B cell (primary cell): ENCODE measurements around the gene CELF2. TPM values are rescaled to one million over a fixed set of nuclear protein-coding genes. Genes with fewer than 3 reads are reported as not detected.

ENCODE experiments used
- ATAC-seq: fragments of 200-7000 bp; cut with Tn5 transposase; one replicate; pipeline ENCODE4 v1.10.0; 2021; ENCODE audit warnings: low read depth, mild to moderate bottlenecking, moderate number of reproducible peaks, moderate library complexity
- CTCF ChIA-PET: fragments of 350-600 bp; sonication (Branson Sonifier 250); formaldehyde crosslinking; loops from one replicate; lab custom pipeline; 2021; ENCODE audit warnings: antibody characterized with exemption, inconsistent platforms; lab: Charles Lee
- POLR2A ChIA-PET: fragments of 350-600 bp; sonication (Branson Sonifier 250); formaldehyde crosslinking; loops from one replicate; lab custom pipeline; 2021; ENCODE audit warnings: antibody characterized with exemption; lab: Charles Lee
- DNase-seq: peaks from one replicate; pipeline ENCODE4 v3.0.0; 2013
- H2AFZ ChIP-seq: 2 replicates; pipeline ENCODE4 v1.6.1; 2012; ENCODE audit warnings: mild to moderate bottlenecking, low read depth, low read length; ENCODE audit not compliant: insufficient read depth, poor library complexity, severe bottlenecking
- H3K27ac ChIP-seq, 2 donors: 1 replicate in 1 of 2; 2 replicates in 1 of 2; pipeline ENCODE4 v1.5.1; 2012 to 2013; ENCODE audit warnings: low read length in 2 of 2, mild to moderate bottlenecking in 2 of 2, moderate library complexity in 1 of 2
- H3K27me3 ChIP-seq, 4 experiments: fragments of 200-600 bp in 1 of 4; sonication (generic) in 1 of 4; replicated peaks in 1 of 4; 1 replicate in 2 of 4; 2 replicates in 2 of 4; pipeline versions ENCODE4 v1.6.1 to v1.7.0; 2013 to 2016; ENCODE audit warnings: low read length in 3 of 4, mild to moderate bottlenecking in 2 of 4, mixed read lengths in 1 of 4, moderate library complexity in 1 of 4; ENCODE audit not compliant: insufficient read depth in 4 of 4, control insufficient read depth in 3 of 4; ENCODE audit errors: control extremely low read depth in 1 of 4
- H3K36me3 ChIP-seq, 2 experiments: replicated peaks in 1 of 2; 1 replicate in 1 of 2; 2 replicates in 1 of 2; pipeline versions ENCODE4 v1.6.1 to v1.7.1; 2013; ENCODE audit warnings: low read length in 1 of 2; ENCODE audit not compliant: insufficient read depth in 2 of 2, control insufficient read depth in 1 of 2; ENCODE audit errors: control extremely low read depth in 1 of 2, extremely low read depth in 1 of 2
- H3K4me1 ChIP-seq, 2 donors: fragments of 200-600 bp in 1 of 2; sonication (generic) in 1 of 2; 1 replicate in 1 of 2; 2 replicates in 1 of 2; pipeline versions ENCODE4 v1.5.1 to v1.6.1; 2013 to 2017; ENCODE audit warnings: low read length in 2 of 2; ENCODE audit not compliant: control insufficient read depth in 2 of 2, insufficient read depth in 2 of 2
- H3K4me2 ChIP-seq: replicated peaks from 2 replicates; pipeline ENCODE3; 2012; ENCODE audit warnings: mild to moderate bottlenecking, low read depth, low read length; ENCODE audit not compliant: poor library complexity, severe bottlenecking
- H3K4me3 ChIP-seq, 5 experiments: fragments of 200-600 bp in 1 of 5; sonication (generic) in 1 of 5; 1 replicate in 3 of 5; 2 replicates in 2 of 5; pipeline versions ENCODE4 v1.5.1 to v1.7.0; 2011 to 2016; ENCODE audit warnings: low read length in 4 of 5, mild to moderate bottlenecking in 4 of 5, low read depth in 2 of 5, control low read depth in 1 of 5, moderate library complexity in 1 of 5; ENCODE audit not compliant: insufficient read depth in 1 of 5; ENCODE audit errors: control extremely low read depth in 1 of 5, extremely low read depth in 1 of 5
- H3K79me2 ChIP-seq: fragments of 200-600 bp; sonication (generic); one replicate; pipeline ENCODE4 v1.6.0; 2016; ENCODE audit warnings: low read length; ENCODE audit not compliant: control insufficient read depth, insufficient read depth
- H3K9ac ChIP-seq: fragments of 200-600 bp; sonication (generic); 2 replicates; pipeline ENCODE4 v1.6.1; 2017; ENCODE audit warnings: mild to moderate bottlenecking, low read length, moderate library complexity
- H3K9me3 ChIP-seq, 3 donors: one replicate each; pipeline versions ENCODE4 v1.6.1 to v1.7.1; 2013; ENCODE audit warnings: low read length in 2 of 3; ENCODE audit not compliant: control insufficient read depth in 2 of 3, insufficient read depth in 1 of 3; ENCODE audit errors: control extremely low read depth in 1 of 3
- H4K20me1 ChIP-seq: 2 replicates; pipeline ENCODE4 v1.6.0; 2012; ENCODE audit warnings: mild to moderate bottlenecking, low read length; ENCODE audit not compliant: insufficient read depth, control insufficient read depth, poor library complexity, severe bottlenecking
- H3K27ac Mint-ChIP-seq: one replicate; pipeline ENCODE4 v1.8.0; 2021; ENCODE audit warnings: mixed read lengths
- H3K27me3 Mint-ChIP-seq: one replicate; pipeline ENCODE4 v1.8.0; 2021; ENCODE audit warnings: mixed read lengths
- H3K4me1 Mint-ChIP-seq: one replicate; pipeline ENCODE4 v1.8.0; 2021; ENCODE audit warnings: mixed read lengths
- H3K4me3 Mint-ChIP-seq: one replicate; pipeline ENCODE4 v1.8.0; 2021; ENCODE audit warnings: mixed read lengths
- H3K9me3 Mint-ChIP-seq: one replicate; pipeline ENCODE4 v1.8.0; 2022; ENCODE audit warnings: mixed read lengths; ENCODE audit not compliant: insufficient read depth
- CTCF ChIP-seq: fragments of 200-600 bp; IDR thresholded peaks from one replicate; pipeline ENCODE4 v1.8.0; 2022; ENCODE audit warnings: antibody characterized with exemption, mild to moderate bottlenecking
- EZH2 ChIP-seq: IDR thresholded peaks from 2 replicates; pipeline ENCODE4 v1.6.1; 2012; ENCODE audit warnings: borderline replicate concordance, low read depth, mild to moderate bottlenecking, moderate library complexity, low read length; ENCODE audit not compliant: insufficient read depth, poor library complexity, severe bottlenecking
- WGBS: methylation state at CpG from one replicate; pipeline ENCODE4 v1.1.5; 2013; ENCODE audit warnings: missing lambda C conversion rate; ENCODE audit not compliant: insufficient coverage; 5-methylcytosine and 5-hydroxymethylcytosine counted together
- intact Hi-C: fragments of 100-400 bp; cut with micrococcal nuclease; formaldehyde crosslinking; loops from one replicate; pipeline ENCODE4 v1.10.0; 2022
- polyA plus RNA-seq: library from polyadenylated mRNA; depleted of rRNA; stranded (reverse); fragments of >200 nt; gene quantifications from 2 replicates; pipeline ENCODE4 v1.2.3, GENCODE V29; 2012
- total RNA-seq, 2 donors: library from RNA; stranded (reverse); fragments of 120-200 nt in 1 of 2; gene quantifications; 1 replicate in 1 of 2; 2 replicates in 1 of 2; pipeline versions ENCODE4 v1.2.3 to v1.2.4, GENCODE V29; 2013 to 2022

CELF2 gene
- total and polyA plus RNA-seq, 2 donors (not counting 1 experiment from before 2014, with no cell fraction given): 59.5 to 112 TPM

GRCh38 chr10:11246752-11247467, 229.2 kb downstream of the CELF2 start:
- peaks cover 82 to 86% of the 10 kb centered on the region in 2 donors for H3K4me1 ChIP-seq
- peak overlapping the region; percentile 81 for H3K4me2 ChIP-seq
- ATAC-seq (no peak), DNase-seq (no peak)
- WGBS: 80% methylated on average over 24 of the region's 24 CpGs
- peaks cover 94% of the 10 kb centered on the region for H3K79me2 ChIP-seq
- peak overlapping the region; percentile 47 to 80 for H3K27ac ChIP-seq
- Mint-ChIP-seq H3K9me3 (no peaks in the 10 kb centered on the region), H3K27ac (no peak overlapping the region), H3K27me3 (no peaks in the 10 kb centered on the region), H3K4me3 (no peak overlapping the region), H3K4me1 (peaks cover 42% of the 10 kb centered on the region)
- H4K20me1 ChIP-seq: peaks cover 98% of the 10 kb centered on the region
- H3K4me3 ChIP-seq: no peak overlapping the region
- CTCF ChIA-PET: interaction anchor here (0.6 to 2.8 kb wide), 4 partner anchors 23 to 94 kb away, joined by 3 to 7 read pairs (median 4); no protein-coding TSS in a partner anchor
- H3K27me3 ChIP-seq: no peaks in the 10 kb centered on the region
- TF ChIP-seq CTCF: no peak
- no peak for TF ChIP-seq EZH2
- H2AFZ ChIP-seq: no peak overlapping the region
- H3K9me3 ChIP-seq: peaks cover 0 to 8% (median 0%) of the 10 kb centered on the region in 3 donors
- POLR2A ChIA-PET: interaction anchor here (2.5 to 5.0 kb wide), 2 partner anchors 20 to 83 kb away, joined by 9 to 52 read pairs; no protein-coding TSS in a partner anchor
- intact Hi-C loops: no loop called here
- H3K36me3 ChIP-seq: peaks cover 0 to 63% of the 10 kb centered on the region in 2 experiments
- peak overlapping the region; percentile 6 for H3K9ac ChIP-seq

DNA sequence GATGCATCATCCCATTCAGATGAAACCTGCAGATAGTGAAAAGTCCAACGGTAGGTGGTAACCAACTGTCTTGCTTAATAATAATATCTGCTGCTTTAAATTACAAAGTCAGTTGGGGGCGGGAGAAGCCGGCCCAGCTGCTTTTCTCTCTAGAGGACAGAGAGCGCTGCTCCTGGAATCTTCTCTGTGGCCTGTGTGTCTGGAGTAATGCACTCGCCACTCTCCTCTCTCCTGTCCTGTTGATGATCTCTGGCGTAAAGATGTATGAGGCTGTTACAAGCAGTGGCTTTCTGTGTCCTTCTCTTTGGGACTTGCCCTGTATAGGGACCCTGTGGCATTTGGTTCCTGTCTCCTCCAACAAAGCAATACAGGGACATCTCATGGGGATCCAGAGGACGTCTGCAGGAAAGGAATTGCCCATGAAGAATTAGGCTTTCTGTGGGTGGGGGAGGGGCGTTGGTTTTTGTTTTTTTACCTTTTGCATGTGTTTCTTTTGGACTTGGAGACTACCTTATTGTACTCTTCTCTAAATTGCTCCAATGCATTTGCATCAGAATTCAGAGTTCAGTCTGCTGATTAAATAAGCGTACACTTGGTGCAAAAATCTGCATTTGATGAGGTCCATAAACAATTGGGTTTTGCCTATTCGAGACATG, 231.6 kb downstream of the CELF2 start:
- no peaks in the 10 kb centered on the region for H3K9me3 Mint-ChIP-seq
- H3K79me2 ChIP-seq: peaks cover 99% of the 10 kb centered on the region
- TF ChIP-seq CTCF: no peak
- no peak for TF ChIP-seq EZH2
- peaks cover 35% of the 10 kb centered on the region for H3K4me1 Mint-ChIP-seq
- peak overlapping the region; percentile 42 for H3K27ac Mint-ChIP-seq
- no peaks in the 10 kb centered on the region for H3K27me3 Mint-ChIP-seq
- H2AFZ ChIP-seq: no peak overlapping the region
- peak overlapping the region in 1 of 2 donors; percentile 17 for H3K27ac ChIP-seq
- WGBS: 100% methylated on average over 1 of the region's 10 CpGs
- H3K36me3 ChIP-seq: peaks cover 3 to 70% of the 10 kb centered on the region in 2 experiments
- no peaks in the 10 kb centered on the region for H3K27me3 ChIP-seq
- H3K4me3 Mint-ChIP-seq: no peak overlapping the region
- ATAC-seq (no peak), DNase-seq (no peak)
- H4K20me1 ChIP-seq: peaks cover 97% of the 10 kb centered on the region
- ChIA-PET CTCF (no interaction called here), POLR2A (no interaction called here)
- H3K4me1 ChIP-seq: peaks cover 69 to 82% of the 10 kb centered on the region in 2 donors
- no peak overlapping the region for H3K9ac ChIP-seq
- no peak overlapping the region for H3K4me3 ChIP-seq
- H3K9me3 ChIP-seq: peaks cover 0 to 8% (median 0%) of the 10 kb centered on the region in 3 donors
- intact Hi-C loops: no loop called here
- H3K4me2 ChIP-seq: no peak overlapping the region
